Measurements from ENCODE around the gene IZUMO1R. TPM values are rescaled to one million over a fixed set of nuclear protein-coding genes. Genes with fewer than 3 reads are reported as not detected.

Gene IZUMO1R
- polyA plus RNA-seq, 1 of the 3 experiments (the other 2 are of a cell fraction), result 0.43 TPM

GRCh38 chr11:94312339-94312738 is 8.0 kb downstream of the IZUMO1R start (continued):
- TF ChIP-seq FOSL2 (IDR thresholded peaks at IDR 0.05; ENCODE audit: borderline replicate concordance, low read depth) (peak; percentile 53; the same call in 1 of the 2 replicates), SIN3A (IDR thresholded peaks at IDR 0.05; ENCODE audit: borderline replicate concordance, low read depth, low read length) (no peak), NRF1 (IDR thresholded peaks at IDR 0.05; ENCODE audit: low read depth, low read length) (no peak), RAD21 (IDR thresholded peaks at IDR 0.05; ENCODE audit: low read length) (no peak), JUND (IDR thresholded peaks at IDR 0.05) (peak; percentile 85), GABPA (IDR thresholded peaks at IDR 0.05; ENCODE audit: low read depth) (no peak), TCF12 (IDR thresholded peaks at IDR 0.05) (peak; percentile 93), RCOR1 (IDR thresholded peaks at IDR 0.05; ENCODE audit: low read length) (no peak), IRF3 (IDR thresholded peaks at IDR 0.05; ENCODE audit: low read depth, low read length) (no peak), POLR2AphosphoS5 (IDR thresholded peaks at IDR 0.05; ENCODE audit: low read depth, low read length) (peak; percentile 48; the same call in 1 of the 2 replicates), SMC3 (IDR thresholded peaks at IDR 0.05; ENCODE audit: low read depth, low read length) (no peak), EZH2phosphoT487 (IDR thresholded peaks at IDR 0.05; ENCODE audit: borderline replicate concordance, low read depth) (no peak), FOXM1 (IDR thresholded peaks at IDR 0.05; ENCODE audit: low read depth) (0 out of 2 replicates have a peak, but pooled peaks have one; percentile 29), TEAD4 (IDR thresholded peaks at IDR 0.05; ENCODE audit: borderline replicate concordance, insufficient read depth) (peak; percentile 61; the same call in 1 of the 2 replicates), MAX (IDR thresholded peaks at IDR 0.05; ENCODE audit: low read depth) (0 out of 2 replicates have a peak, but pooled peaks have one; percentile 20), YY1 (IDR thresholded peaks at IDR 0.05; ENCODE audit: low read depth) (no peak), ELF1 (IDR thresholded peaks at IDR 0.05) (no peak), FOXJ3 (CRISPR knock-in tag; IDR thresholded peaks at IDR 0.05) (no peak)
- TF ChIP-seq, protein P1, sequence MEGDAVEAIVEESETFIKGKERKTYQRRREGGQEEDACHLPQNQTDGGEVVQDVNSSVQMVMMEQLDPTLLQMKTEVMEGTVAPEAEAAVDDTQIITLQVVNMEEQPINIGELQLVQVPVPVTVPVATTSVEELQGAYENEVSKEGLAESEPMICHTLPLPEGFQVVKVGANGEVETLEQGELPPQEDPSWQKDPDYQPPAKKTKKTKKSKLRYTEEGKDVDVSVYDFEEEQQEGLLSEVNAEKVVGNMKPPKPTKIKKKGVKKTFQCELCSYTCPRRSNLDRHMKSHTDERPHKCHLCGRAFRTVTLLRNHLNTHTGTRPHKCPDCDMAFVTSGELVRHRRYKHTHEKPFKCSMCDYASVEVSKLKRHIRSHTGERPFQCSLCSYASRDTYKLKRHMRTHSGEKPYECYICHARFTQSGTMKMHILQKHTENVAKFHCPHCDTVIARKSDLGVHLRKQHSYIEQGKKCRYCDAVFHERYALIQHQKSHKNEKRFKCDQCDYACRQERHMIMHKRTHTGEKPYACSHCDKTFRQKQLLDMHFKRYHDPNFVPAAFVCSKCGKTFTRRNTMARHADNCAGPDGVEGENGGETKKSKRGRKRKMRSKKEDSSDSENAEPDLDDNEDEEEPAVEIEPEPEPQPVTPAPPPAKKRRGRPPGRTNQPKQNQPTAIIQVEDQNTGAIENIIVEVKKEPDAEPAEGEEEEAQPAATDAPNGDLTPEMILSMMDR (IDR thresholded peaks at IDR 0.05), result no peak
- TF ChIP-seq, protein P2, sequence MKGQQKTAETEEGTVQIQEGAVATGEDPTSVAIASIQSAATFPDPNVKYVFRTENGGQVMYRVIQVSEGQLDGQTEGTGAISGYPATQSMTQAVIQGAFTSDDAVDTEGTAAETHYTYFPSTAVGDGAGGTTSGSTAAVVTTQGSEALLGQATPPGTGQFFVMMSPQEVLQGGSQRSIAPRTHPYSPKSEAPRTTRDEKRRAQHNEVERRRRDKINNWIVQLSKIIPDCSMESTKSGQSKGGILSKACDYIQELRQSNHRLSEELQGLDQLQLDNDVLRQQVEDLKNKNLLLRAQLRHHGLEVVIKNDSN (IDR thresholded peaks at IDR 0.05; ENCODE audit: borderline replicate concordance, low read depth), result no peak
- TF ChIP-seq, protein P3, sequence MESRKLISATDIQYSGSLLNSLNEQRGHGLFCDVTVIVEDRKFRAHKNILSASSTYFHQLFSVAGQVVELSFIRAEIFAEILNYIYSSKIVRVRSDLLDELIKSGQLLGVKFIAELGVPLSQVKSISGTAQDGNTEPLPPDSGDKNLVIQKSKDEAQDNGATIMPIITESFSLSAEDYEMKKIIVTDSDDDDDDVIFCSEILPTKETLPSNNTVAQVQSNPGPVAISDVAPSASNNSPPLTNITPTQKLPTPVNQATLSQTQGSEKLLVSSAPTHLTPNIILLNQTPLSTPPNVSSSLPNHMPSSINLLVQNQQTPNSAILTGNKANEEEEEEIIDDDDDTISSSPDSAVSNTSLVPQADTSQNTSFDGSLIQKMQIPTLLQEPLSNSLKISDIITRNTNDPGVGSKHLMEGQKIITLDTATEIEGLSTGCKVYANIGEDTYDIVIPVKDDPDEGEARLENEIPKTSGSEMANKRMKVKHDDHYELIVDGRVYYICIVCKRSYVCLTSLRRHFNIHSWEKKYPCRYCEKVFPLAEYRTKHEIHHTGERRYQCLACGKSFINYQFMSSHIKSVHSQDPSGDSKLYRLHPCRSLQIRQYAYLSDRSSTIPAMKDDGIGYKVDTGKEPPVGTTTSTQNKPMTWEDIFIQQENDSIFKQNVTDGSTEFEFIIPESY (IDR thresholded peaks at IDR 0.05; ENCODE audit: borderline replicate concordance, low read depth), result no peak
- TF ChIP-seq, protein P4, sequence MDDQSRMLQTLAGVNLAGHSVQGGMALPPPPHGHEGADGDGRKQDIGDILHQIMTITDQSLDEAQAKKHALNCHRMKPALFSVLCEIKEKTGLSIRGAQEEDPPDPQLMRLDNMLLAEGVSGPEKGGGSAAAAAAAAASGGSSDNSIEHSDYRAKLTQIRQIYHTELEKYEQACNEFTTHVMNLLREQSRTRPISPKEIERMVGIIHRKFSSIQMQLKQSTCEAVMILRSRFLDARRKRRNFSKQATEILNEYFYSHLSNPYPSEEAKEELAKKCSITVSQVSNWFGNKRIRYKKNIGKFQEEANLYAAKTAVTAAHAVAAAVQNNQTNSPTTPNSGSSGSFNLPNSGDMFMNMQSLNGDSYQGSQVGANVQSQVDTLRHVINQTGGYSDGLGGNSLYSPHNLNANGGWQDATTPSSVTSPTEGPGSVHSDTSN (IDR thresholded peaks at IDR 0.05), result peak; percentile 92
